ENCODE results near the gene ESYT3.

Gene ESYT3

GRCh38 chr3:138398791-138399575 lies 35.4 kb upstream of the ESYT3 start:
- no peak for DNase-seq (ENCODE audit: low read depth)
- Histone ChIP-seq H3K27me3 (replicated peaks; ENCODE audit: control insufficient read depth, insufficient read depth, low read length) (no peaks in the 10 kb centered on the region), H3K9ac (ENCODE audit: low read length) (no peak overlapping the region), H3K36me3 (ENCODE audit: control insufficient read depth, insufficient read depth, low read length, severe bottlenecking) (peaks cover 83% of the 10 kb centered on the region), H3K4me3 (ENCODE audit: low read length) (no peak overlapping the region), H3K4me1 (ENCODE audit: control insufficient read depth, insufficient read depth, low read length) (no peaks in the 10 kb centered on the region), H3K9me3 (ENCODE audit: control insufficient read depth, low read length) (no peaks in the 10 kb centered on the region)

- Histone ChIP-seq H3K9ac (ENCODE audit: low read length) (no peak overlapping the region), H3K27me3 (replicated peaks; ENCODE audit: control insufficient read depth, insufficient read depth, low read length) (no peaks in the 10 kb centered on the region), H3K36me3 (ENCODE audit: control insufficient read depth, insufficient read depth, low read length, severe bottlenecking) (peaks cover 85% of the 10 kb centered on the region), H3K9me3 (ENCODE audit: control insufficient read depth, low read length) (no peaks in the 10 kb centered on the region), H3K4me3 (ENCODE audit: low read length) (no peak overlapping the region), H3K4me1 (ENCODE audit: control insufficient read depth, insufficient read depth, low read length) (no peaks in the 10 kb centered on the region)
- no peak for DNase-seq (ENCODE audit: low read depth)
Measured at GRCh38 chr3:138399766-138400165, 34.6 kb upstream of the ESYT3 start.

- H3K4me3 ChIP-seq (ENCODE audit: low read length): no peak overlapping the region
- H3K9me3 ChIP-seq (ENCODE audit: control insufficient read depth, low read length): no peaks in the 10 kb centered on the region
- H3K36me3 ChIP-seq (ENCODE audit: control insufficient read depth, insufficient read depth, low read length, severe bottlenecking): peaks cover 88% of the 10 kb centered on the region
- no peaks in the 10 kb centered on the region for H3K27me3 ChIP-seq (replicated peaks; ENCODE audit: control insufficient read depth, insufficient read depth, low read length)
- no peaks in the 10 kb centered on the region for H3K4me1 ChIP-seq (ENCODE audit: control insufficient read depth, insufficient read depth, low read length)
- no peak for DNase-seq (ENCODE audit: low read depth)
- H3K9ac ChIP-seq (ENCODE audit: low read length): no peak overlapping the region
Measured at GRCh38 chr3:138400651-138401070, 33.8 kb upstream of the ESYT3 start.

GRCh38 chr3:138401834-138402233 lies 32.6 kb upstream of the ESYT3 start:
- H3K9ac ChIP-seq (ENCODE audit: low read length): no peak overlapping the region
- no peaks in the 10 kb centered on the region for H3K9me3 ChIP-seq (ENCODE audit: control insufficient read depth, low read length)
- H3K36me3 ChIP-seq (ENCODE audit: control insufficient read depth, insufficient read depth, low read length, severe bottlenecking): peaks cover 92% of the 10 kb centered on the region
- no peaks in the 10 kb centered on the region for H3K4me1 ChIP-seq (ENCODE audit: control insufficient read depth, insufficient read depth, low read length)
- DNase-seq (ENCODE audit: low read depth): no peak
- H3K27me3 ChIP-seq (replicated peaks; ENCODE audit: control insufficient read depth, insufficient read depth, low read length): no peaks in the 10 kb centered on the region
- H3K4me3 ChIP-seq (ENCODE audit: low read length): no peak overlapping the region

- H3K9me3 ChIP-seq (ENCODE audit: control insufficient read depth, low read length): no peaks in the 10 kb centered on the region
- no peak overlapping the region for H3K9ac ChIP-seq (ENCODE audit: low read length)
- no peaks in the 10 kb centered on the region for H3K27me3 ChIP-seq (replicated peaks; ENCODE audit: control insufficient read depth, insufficient read depth, low read length)
- H3K4me1 ChIP-seq (ENCODE audit: control insufficient read depth, insufficient read depth, low read length): no peaks in the 10 kb centered on the region
- DNase-seq (ENCODE audit: low read depth): no peak
- H3K4me3 ChIP-seq (ENCODE audit: low read length): no peak overlapping the region
- peaks cover 71% of the 10 kb centered on the region for H3K36me3 ChIP-seq (ENCODE audit: control insufficient read depth, insufficient read depth, low read length, severe bottlenecking)
Measured at GRCh38 chr3:138404121-138404520, 30.3 kb upstream of the ESYT3 start.

GRCh38 chr3:138405001-138405400 lies 29.4 kb upstream of the ESYT3 start:
- Histone ChIP-seq H3K4me3 (ENCODE audit: low read length) (no peak overlapping the region), H3K27me3 (replicated peaks; ENCODE audit: control insufficient read depth, insufficient read depth, low read length) (no peaks in the 10 kb centered on the region), H3K9me3 (ENCODE audit: control insufficient read depth, low read length) (no peaks in the 10 kb centered on the region), H3K4me1 (ENCODE audit: control insufficient read depth, insufficient read depth, low read length) (no peaks in the 10 kb centered on the region), H3K36me3 (ENCODE audit: control insufficient read depth, insufficient read depth, low read length, severe bottlenecking) (peaks cover 62% of the 10 kb centered on the region), H3K9ac (ENCODE audit: low read length) (no peak overlapping the region)
- DNase-seq (ENCODE audit: low read depth): no peak

GRCh38 chr3:138405486-138405885 lies 28.9 kb upstream of the ESYT3 start:
- peaks cover 57% of the 10 kb centered on the region for H3K36me3 ChIP-seq (ENCODE audit: control insufficient read depth, insufficient read depth, low read length, severe bottlenecking)

GRCh38 chr3:138406606-138407005 lies 27.8 kb upstream of the ESYT3 start:
- Histone ChIP-seq H3K36me3 (ENCODE audit: control insufficient read depth, insufficient read depth, low read length, severe bottlenecking) (peaks cover 46% of the 10 kb centered on the region), H3K27me3 (replicated peaks; ENCODE audit: control insufficient read depth, insufficient read depth, low read length) (no peaks in the 10 kb centered on the region), H3K9me3 (ENCODE audit: control insufficient read depth, low read length) (no peaks in the 10 kb centered on the region), H3K4me1 (ENCODE audit: control insufficient read depth, insufficient read depth, low read length) (no peaks in the 10 kb centered on the region), H3K4me3 (ENCODE audit: low read length) (no peak overlapping the region), H3K9ac (ENCODE audit: low read length) (no peak overlapping the region)
- no peak for DNase-seq (ENCODE audit: low read depth)

More at GRCh38 chr3:138405486-138405885, 28.9 kb upstream of the ESYT3 start:
- no peaks in the 10 kb centered on the region for H3K9me3 ChIP-seq (ENCODE audit: control insufficient read depth, low read length)
- no peak for DNase-seq (ENCODE audit: low read depth)
- H3K4me1 ChIP-seq (ENCODE audit: control insufficient read depth, insufficient read depth, low read length): no peaks in the 10 kb centered on the region
- no peaks in the 10 kb centered on the region for H3K27me3 ChIP-seq (replicated peaks; ENCODE audit: control insufficient read depth, insufficient read depth, low read length)
- H3K4me3 ChIP-seq (ENCODE audit: low read length): no peak overlapping the region
- H3K9ac ChIP-seq (ENCODE audit: low read length): no peak overlapping the region

- no peak overlapping the region for H3K9ac ChIP-seq (ENCODE audit: low read length)
- H3K36me3 ChIP-seq (ENCODE audit: control insufficient read depth, insufficient read depth, low read length, severe bottlenecking): peaks cover 38% of the 10 kb centered on the region
- no peaks in the 10 kb centered on the region for H3K9me3 ChIP-seq (ENCODE audit: control insufficient read depth, low read length)
- H3K4me1 ChIP-seq (ENCODE audit: control insufficient read depth, insufficient read depth, low read length): peaks cover 4% of the 10 kb centered on the region
- H3K4me3 ChIP-seq (ENCODE audit: low read length): no peak overlapping the region
- no peak for DNase-seq (ENCODE audit: low read depth)
- H3K27me3 ChIP-seq (replicated peaks; ENCODE audit: control insufficient read depth, insufficient read depth, low read length): no peaks in the 10 kb centered on the region
Measured at GRCh38 chr3:138407236-138407907, 27.0 kb upstream of the ESYT3 start.

- no peak overlapping the region for H3K4me3 ChIP-seq (ENCODE audit: low read length)
- H3K36me3 ChIP-seq (ENCODE audit: control insufficient read depth, insufficient read depth, low read length, severe bottlenecking): peaks cover 22% of the 10 kb centered on the region
- no peak overlapping the region for H3K9ac ChIP-seq (ENCODE audit: low read length)
- H3K4me1 ChIP-seq (ENCODE audit: control insufficient read depth, insufficient read depth, low read length): peaks cover 15% of the 10 kb centered on the region
- H3K9me3 ChIP-seq (ENCODE audit: control insufficient read depth, low read length): no peaks in the 10 kb centered on the region
- no peaks in the 10 kb centered on the region for H3K27me3 ChIP-seq (replicated peaks; ENCODE audit: control insufficient read depth, insufficient read depth, low read length)
- DNase-seq (ENCODE audit: low read depth): no peak
Measured at GRCh38 chr3:138408751-138409570, 25.5 kb upstream of the ESYT3 start.
